ENCODE measurements around the gene C19orf81. TPM values are rescaled to one million over a fixed set of nuclear protein-coding genes. Genes with fewer than 3 reads are reported as not detected.

The C19orf81 gene
- total RNA-seq (2022; extraction: Qiagen RNA extraction), result 2.7 to 10.9 TPM (median 10.0 TPM) in 5 replicates

DNA sequence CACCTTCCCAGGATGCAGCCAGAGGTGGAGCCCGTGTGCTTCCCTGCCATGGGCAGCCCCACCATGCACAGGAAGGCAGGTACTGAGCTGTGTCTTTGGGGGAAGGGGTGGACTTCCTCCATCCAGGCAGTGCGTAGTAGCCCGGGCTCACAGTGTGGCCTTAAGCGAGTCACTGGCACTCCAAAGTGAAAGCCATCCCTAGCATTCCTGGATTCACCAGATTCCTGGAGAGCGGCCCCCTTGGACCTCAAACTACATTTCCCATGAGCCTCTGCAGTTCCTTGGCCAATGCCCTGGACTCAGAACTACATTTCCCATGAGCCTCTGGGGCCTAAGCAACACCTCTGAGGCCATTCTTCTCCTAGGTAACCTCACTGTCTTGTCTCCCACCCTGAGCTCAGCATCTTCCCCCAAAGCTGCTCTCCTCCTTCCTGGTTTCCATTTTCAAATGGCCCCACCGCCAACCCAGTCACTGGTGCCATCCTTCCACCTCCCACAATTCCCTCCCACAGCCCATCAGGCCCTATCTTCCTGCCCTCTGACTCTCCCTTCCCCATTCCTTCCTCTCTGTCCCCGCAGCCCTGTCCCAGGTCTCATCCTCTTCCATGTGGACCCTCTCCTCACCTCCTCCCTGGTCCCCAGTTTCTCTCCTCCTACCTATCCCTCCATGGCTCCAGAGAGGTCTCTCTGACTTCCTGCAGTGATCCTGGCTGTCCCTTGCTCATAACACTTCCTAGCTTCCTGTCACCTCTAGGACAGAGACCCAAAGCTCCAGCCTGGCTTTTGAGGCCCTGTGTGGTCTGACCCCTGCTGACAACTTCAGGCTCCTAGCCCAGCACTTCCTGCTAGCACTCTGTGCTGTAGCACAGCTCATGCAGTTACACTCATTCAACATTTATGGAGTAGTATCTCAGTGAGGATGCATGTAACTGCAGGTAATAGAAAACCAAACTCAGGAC, at the start of gene C19orf81:
Gene C19orf81 (plus strand): TSS at position 13 of the 959 bp plus-strand sequence. CDS start 0 bp downstream, at position 13.

DNA sequence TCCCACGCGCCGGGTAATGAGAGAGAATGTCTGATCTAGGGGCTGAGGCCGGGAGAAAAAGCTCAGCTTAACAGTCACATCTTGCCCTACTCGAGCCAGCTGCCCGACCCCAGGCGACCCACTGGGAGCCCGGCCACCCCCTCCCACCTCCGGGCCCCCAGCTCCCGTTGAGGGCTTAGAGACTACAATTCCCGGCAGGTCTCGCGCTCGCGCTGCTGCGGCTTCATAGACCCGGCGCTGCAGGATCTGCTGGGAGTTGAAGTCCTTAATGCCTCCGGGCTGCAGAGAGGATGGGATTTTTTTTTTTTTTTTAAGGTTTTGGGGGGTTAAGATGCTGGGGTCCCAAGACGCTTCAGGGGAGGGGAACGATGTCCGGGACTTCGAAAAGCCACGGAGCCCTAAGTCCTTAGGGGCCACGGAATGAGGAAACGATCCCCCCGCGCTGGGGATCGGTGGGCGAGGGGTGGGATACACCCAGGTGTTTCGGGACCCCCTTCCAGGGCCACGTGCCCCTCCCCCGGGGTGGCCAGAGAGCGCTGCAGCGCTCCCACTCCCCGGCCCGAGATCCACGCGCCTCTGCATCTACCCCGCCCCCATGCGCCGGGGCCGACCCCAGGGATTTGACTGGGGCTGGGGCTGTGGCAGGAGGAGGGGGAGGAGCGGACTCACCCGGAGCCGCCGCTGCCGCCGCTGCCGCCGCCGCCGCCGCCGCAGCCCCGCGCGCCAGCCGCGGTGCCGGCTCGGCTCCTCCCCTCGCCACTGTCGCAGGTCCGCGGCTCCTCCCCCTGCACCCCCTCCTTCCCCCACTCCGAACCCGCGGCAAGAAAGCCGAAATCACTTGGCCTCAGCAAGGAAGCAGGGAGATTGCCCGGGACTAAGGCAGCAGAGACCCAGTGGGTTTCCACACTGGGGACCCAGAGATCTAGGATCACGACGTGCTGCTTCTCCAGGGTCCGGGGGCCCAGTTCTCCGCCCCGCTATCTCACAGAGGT, 9.8 kb upstream of the C19orf81 start, which contains the start of gene SYT3:
Gene SYT3 (minus strand): TSS at position 761 of the 992 bp plus-strand sequence. CDS start 2,470 bp downstream, outside the sequence.

Other genes starting within 250 kb of the C19orf81 start
- gene SPIB, start 230.5 kb upstream of the C19orf81 start, total RNA-seq (2022; extraction: Qiagen RNA extraction), result 0.17 to 0.40 TPM (median 0.21 TPM) in 5 replicates
- gene MYBPC2, start 216.6 kb upstream of the C19orf81 start, total RNA-seq (2022; extraction: Qiagen RNA extraction), result 0.02 TPM in 1 of 5 replicates, not detected in the others
- gene EMC10, start 172.9 kb upstream of the C19orf81 start, total RNA-seq (2022; extraction: Qiagen RNA extraction), result 112 to 152 TPM (median 149 TPM) in 5 replicates
- 1.4 to 2.5 TPM (median 2.2 TPM) in 5 replicates for gene GARIN5A, start 172.6 kb upstream of the C19orf81 start, total RNA-seq (2022; extraction: Qiagen RNA extraction)
- 46.9 to 86.8 TPM (median 81.8 TPM) in 5 replicates for gene JOSD2, start 138.3 kb upstream of the C19orf81 start, total RNA-seq (2022; extraction: Qiagen RNA extraction)
- not detected in 5 replicates for gene ASPDH, start 135.5 kb upstream of the C19orf81 start, total RNA-seq (2022; extraction: Qiagen RNA extraction)
- gene LRRC4B, start 81.0 kb upstream of the C19orf81 start, total RNA-seq (2022; extraction: Qiagen RNA extraction), result 0.21 to 0.58 TPM (median 0.47 TPM) in 5 replicates
- gene SYT3, start 9.6 kb upstream of the C19orf81 start, total RNA-seq (2022; extraction: Qiagen RNA extraction), result 0.30 to 0.71 TPM (median 0.56 TPM) in 5 replicates
- 0.03 to 0.68 TPM (median 0.18 TPM) in 5 replicates for gene SHANK1, start 70.4 kb downstream of the C19orf81 start, total RNA-seq (2022; extraction: Qiagen RNA extraction)
- 4.9 to 10.7 TPM (median 9.7 TPM) in 5 replicates for gene CLEC11A, start 73.9 kb downstream of the C19orf81 start, total RNA-seq (2022; extraction: Qiagen RNA extraction)
- gene GPR32, start 121.0 kb downstream of the C19orf81 start, total RNA-seq (2022; extraction: Qiagen RNA extraction), result not detected in 5 replicates
- gene ACP4, start 141.0 kb downstream of the C19orf81 start, total RNA-seq (2022; extraction: Qiagen RNA extraction), result not detected in 5 replicates
- 0.09 to 0.26 TPM (median 0.24 TPM) in 3 of 5 replicates, not detected in the others for gene KLK1, start 174.3 kb downstream of the C19orf81 start, total RNA-seq (2022; extraction: Qiagen RNA extraction)
- not detected in 5 replicates for gene KLK15, start 184.1 kb downstream of the C19orf81 start, total RNA-seq (2022; extraction: Qiagen RNA extraction)
- gene KLK3, start 205.5 kb downstream of the C19orf81 start, total RNA-seq (2022; extraction: Qiagen RNA extraction), result not detected in 5 replicates
- 0.10 to 0.37 TPM (median 0.19 TPM) in 4 of 5 replicates, not detected in the other for gene KLK2, start 224.0 kb downstream of the C19orf81 start, total RNA-seq (2022; extraction: Qiagen RNA extraction)